Measurements from ENCODE around the gene SYCN. TPM values are rescaled to one million over a fixed set of nuclear protein-coding genes. Genes with fewer than 3 reads are reported as not detected.

Gene SYCN
- total and polyA plus RNA-seq, 2 donors from 2014 or later, result not detected

DNA sequence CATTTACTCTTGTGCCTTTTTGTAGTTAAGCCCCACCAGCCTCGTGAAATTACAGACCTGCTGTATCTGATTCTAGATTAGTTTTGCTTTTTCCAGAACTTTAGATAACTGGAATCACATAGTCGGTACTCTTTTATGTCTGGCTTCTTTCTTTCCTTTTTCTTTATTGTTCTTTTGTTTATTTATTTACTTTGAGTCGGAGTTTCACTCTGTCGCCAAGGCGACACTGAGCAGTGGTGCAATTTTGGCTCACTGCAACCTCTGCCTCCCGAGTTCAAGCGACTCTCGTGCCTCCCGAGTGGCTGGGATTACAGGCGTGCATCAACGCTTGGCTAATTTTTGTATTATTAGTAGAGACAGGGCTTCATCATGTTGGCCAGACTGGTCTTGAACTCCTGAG is 13.3 kb downstream of the SYCN start:
- no peak overlapping the region for H3K9ac ChIP-seq (ENCODE audit: low read length in 3 of 3)
- H3K4me3 ChIP-seq (ENCODE audit: low read length in 3 of 3), result no peak overlapping the region
- no peak overlapping the region for H3K27ac ChIP-seq (ENCODE audit: low read depth in 2 of 2, low read length in 2 of 2)
- H3K4me1 ChIP-seq (ENCODE audit: control insufficient read depth in 2 of 3, insufficient read depth in 2 of 3, low read depth in 1 of 3, low read length in 3 of 3), result no peaks in the 10 kb centered on the region
- no peak for FAIRE-seq
- no peaks in the 10 kb centered on the region for H3K9me3 ChIP-seq (ENCODE audit: control insufficient read depth in 2 of 3, insufficient read depth in 1 of 3, low read length in 3 of 3)
- no peak for DNase-seq
- H3K36me3 ChIP-seq (ENCODE audit: control insufficient read depth in 2 of 3, insufficient read depth in 3 of 3, low read length in 3 of 3), result no peaks in the 10 kb centered on the region
- no peaks in the 10 kb centered on the region for H3K27me3 ChIP-seq (ENCODE audit: control insufficient read depth, insufficient read depth, low read length)
- intact Hi-C loops (cut with DNase I), result no loop called here
- no peak for TF ChIP-seq CTCF (IDR thresholded peaks at IDR 0.05; ENCODE audit: borderline replicate concordance, extremely low read depth, insufficient read depth)

DNA sequence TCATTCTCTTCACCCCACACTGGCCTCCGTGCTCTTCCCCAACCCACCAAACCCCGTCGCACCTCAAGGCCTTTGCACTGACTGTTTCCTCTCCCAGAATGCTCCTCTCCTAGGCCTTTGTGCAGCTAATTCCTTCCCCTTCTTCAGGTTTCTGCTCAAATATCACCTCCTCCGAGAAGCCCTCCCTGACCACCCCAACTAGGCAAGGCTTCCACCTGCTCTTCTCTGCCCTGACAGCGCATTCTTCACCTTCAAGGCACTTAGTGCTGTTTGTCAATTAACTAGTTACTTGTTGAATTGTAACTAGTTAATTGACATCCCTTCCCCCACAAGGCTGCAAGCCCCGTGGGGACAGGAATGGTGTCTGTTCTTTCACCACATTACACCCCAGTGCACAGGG is 15.1 kb downstream of the SYCN start:
- no peak for FAIRE-seq
- Histone ChIP-seq H3K27ac (ENCODE audit: low read depth in 2 of 2, low read length in 2 of 2) (no peak overlapping the region), H3K9ac (ENCODE audit: low read length in 3 of 3) (no peak overlapping the region), H3K36me3 (ENCODE audit: control insufficient read depth in 2 of 3, insufficient read depth in 3 of 3, low read length in 3 of 3) (no peaks in the 10 kb centered on the region), H3K27me3 (ENCODE audit: control insufficient read depth, insufficient read depth, low read length) (no peaks in the 10 kb centered on the region), H3K9me3 (ENCODE audit: control insufficient read depth in 2 of 3, insufficient read depth in 1 of 3, low read length in 3 of 3) (no peaks in the 10 kb centered on the region), H3K4me1 (ENCODE audit: control insufficient read depth in 2 of 3, insufficient read depth in 2 of 3, low read depth in 1 of 3, low read length in 3 of 3) (no peaks in the 10 kb centered on the region), H3K4me3 (ENCODE audit: low read length in 3 of 3) (no peak overlapping the region)
- TF ChIP-seq CTCF (IDR thresholded peaks at IDR 0.05; ENCODE audit: borderline replicate concordance, extremely low read depth, insufficient read depth), result no peak
- no peak for DNase-seq
- intact Hi-C loops (cut with DNase I), result loop anchor here (10.0 kb wide), 1 partner anchor 64 kb away; the partner anchor contains the start of gene PAK4

DNA sequence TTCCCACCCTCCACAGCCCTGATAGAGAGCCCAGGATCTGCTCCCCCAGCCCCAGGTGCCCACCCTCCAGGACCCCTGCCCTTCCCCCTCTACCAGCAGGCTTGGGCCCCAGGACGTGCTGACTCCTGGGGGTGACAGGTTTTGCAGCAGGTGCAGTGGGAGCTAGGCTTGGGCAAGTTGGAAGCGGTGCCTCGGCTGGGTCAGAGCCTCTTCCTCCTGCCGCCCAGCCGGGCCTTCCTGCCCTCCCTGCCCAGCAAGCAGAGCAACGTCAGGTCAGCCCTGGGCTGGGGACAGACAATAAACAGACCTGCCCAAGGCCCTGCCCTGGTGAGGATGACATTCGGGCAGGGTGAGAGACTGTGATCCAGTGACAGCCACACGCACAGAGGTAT is 16.5 kb downstream of the SYCN start:
- H3K9ac ChIP-seq (ENCODE audit: low read length in 3 of 3), result no peak overlapping the region
- no peaks in the 10 kb centered on the region for H3K4me1 ChIP-seq (ENCODE audit: control insufficient read depth in 2 of 3, insufficient read depth in 2 of 3, low read depth in 1 of 3, low read length in 3 of 3)
- no peak overlapping the region for H3K4me3 ChIP-seq (ENCODE audit: low read length in 3 of 3)
- no peak overlapping the region for H3K27ac ChIP-seq (ENCODE audit: low read depth in 2 of 2, low read length in 2 of 2)
- FAIRE-seq, result no peak
- DNase-seq, result peak in 1 of 5 donors; percentile 62
- no peaks in the 10 kb centered on the region for H3K27me3 ChIP-seq (ENCODE audit: control insufficient read depth, insufficient read depth, low read length)
- no peak for TF ChIP-seq CTCF (IDR thresholded peaks at IDR 0.05; ENCODE audit: borderline replicate concordance, extremely low read depth, insufficient read depth)
- intact Hi-C loops (cut with DNase I), result loop anchor here (10.0 kb wide), 1 partner anchor 63 kb away; the partner anchor contains the start of gene PAK4
- H3K9me3 ChIP-seq (ENCODE audit: control insufficient read depth in 2 of 3, insufficient read depth in 1 of 3, low read length in 3 of 3), result no peaks in the 10 kb centered on the region
- H3K36me3 ChIP-seq (ENCODE audit: control insufficient read depth in 2 of 3, insufficient read depth in 3 of 3, low read length in 3 of 3), result no peaks in the 10 kb centered on the region

DNA sequence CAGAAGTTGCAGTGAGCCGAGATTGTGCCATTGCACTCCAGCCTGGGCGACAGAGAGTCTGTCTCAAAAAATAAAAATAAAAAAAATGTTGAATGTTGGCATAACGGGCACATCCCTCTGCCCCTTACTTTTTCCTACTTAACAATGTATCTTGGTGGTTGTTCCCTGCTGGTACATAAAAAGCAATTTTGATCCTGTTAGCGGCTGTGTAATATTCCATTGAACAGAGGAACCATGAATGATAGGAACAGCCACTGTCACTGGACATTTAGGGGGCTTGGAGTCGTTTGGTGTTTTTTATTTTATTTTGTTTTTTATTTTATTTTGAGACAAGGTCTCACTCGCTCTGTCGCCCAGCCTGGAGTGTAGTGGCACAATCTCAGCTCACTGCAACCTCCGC is 17.7 kb downstream of the SYCN start:
- intact Hi-C loops (cut with DNase I), result loop anchor here (10.0 kb wide), 1 partner anchor 62 kb away; the partner anchor contains the start of gene PAK4
- TF ChIP-seq CTCF (IDR thresholded peaks at IDR 0.05; ENCODE audit: borderline replicate concordance, extremely low read depth, insufficient read depth), result no peak

More for the DNA sequence above, 17.7 kb downstream of the SYCN start:
- H3K27ac ChIP-seq (ENCODE audit: low read depth in 2 of 2, low read length in 2 of 2), result no peak overlapping the region
- FAIRE-seq (no peak), DNase-seq (no peak)
- H3K36me3 ChIP-seq (ENCODE audit: control insufficient read depth in 2 of 3, insufficient read depth in 3 of 3, low read length in 3 of 3), result no peaks in the 10 kb centered on the region
- no peaks in the 10 kb centered on the region for H3K27me3 ChIP-seq (ENCODE audit: control insufficient read depth, insufficient read depth, low read length)
- H3K4me3 ChIP-seq (ENCODE audit: low read length in 3 of 3), result no peak overlapping the region
- H3K4me1 ChIP-seq (ENCODE audit: control insufficient read depth in 2 of 3, insufficient read depth in 2 of 3, low read depth in 1 of 3, low read length in 3 of 3), result no peaks in the 10 kb centered on the region
- H3K9ac ChIP-seq (ENCODE audit: low read length in 3 of 3), result no peak overlapping the region
- H3K9me3 ChIP-seq (ENCODE audit: control insufficient read depth in 2 of 3, insufficient read depth in 1 of 3, low read length in 3 of 3), result no peaks in the 10 kb centered on the region

All from kidney (tissue), 14 donors.